HEK293T (cell line): ENCODE measurements around the gene LY9.

Source experiments
- CTCF ChIA-PET: fragments of 350-600 bp; formaldehyde crosslinking; extraction: SDS; loops from one replicate; lab custom pipeline; 2021; ENCODE audit warnings: antibody characterized with exemption, inconsistent platforms; lab: Yijun Ruan, JAX
- POLR2A ChIA-PET: fragments of 350-600 bp; formaldehyde crosslinking; extraction: SDS; loops from one replicate; lab custom pipeline; 2020; ENCODE audit warnings: antibody characterized with exemption, inconsistent platforms; lab: Yijun Ruan, JAX
- DNase-seq: peaks from one replicate; pipeline ENCODE4 v3.0.0; 2012; ENCODE audit warnings: mixed read lengths; ENCODE audit errors: extremely low spot score
- ARNT ChIP-seq: fragments of 450-650 bp; IDR thresholded peaks from 2 replicates; pipeline ENCODE4 v1.6.1; 2017; ENCODE audit warnings: mild to moderate bottlenecking
- BHLHE40 ChIP-seq: fragments of 450-650 bp; IDR thresholded peaks from 2 replicates; pipeline ENCODE4 v1.6.1; 2016; ENCODE audit warnings: mild to moderate bottlenecking, moderate library complexity, borderline replicate concordance
- CTBP1 ChIP-seq: fragments of 450-650 bp; IDR thresholded peaks from 2 replicates; pipeline ENCODE4 v1.6.1; 2016; ENCODE audit warnings: borderline replicate concordance
- ELF4 ChIP-seq: fragments of 450-650 bp; IDR thresholded peaks from 2 replicates; pipeline ENCODE4 v1.6.1; 2017; ENCODE audit warnings: antibody characterized with exemption
- FOXA1 ChIP-seq: fragments of 450-650 bp; IDR thresholded peaks from 2 replicates; pipeline ENCODE4 v1.6.1; 2016; ENCODE audit warnings: mild to moderate bottlenecking
- FOXK2 ChIP-seq: fragments of 450-650 bp; IDR thresholded peaks from 2 replicates; pipeline ENCODE4 v1.6.1; 2016; ENCODE audit warnings: mild to moderate bottlenecking
- FOXM1 ChIP-seq: fragments of 450-650 bp; IDR thresholded peaks from 2 replicates; pipeline ENCODE4 v1.6.1; 2017; ENCODE audit warnings: mild to moderate bottlenecking, borderline replicate concordance
- HDGF ChIP-seq: fragments of 450-650 bp; IDR thresholded peaks from 2 replicates; pipeline ENCODE4 v1.6.1; 2017; ENCODE audit warnings: antibody characterized with exemption, borderline replicate concordance
- L3MBTL2 ChIP-seq: fragments of 450-650 bp; conservative IDR thresholded peaks from 2 replicates; pipeline ENCODE4 v1.6.1; 2016; ENCODE audit warnings: mild to moderate bottlenecking
- LEF1 ChIP-seq: fragments of 450-650 bp; IDR thresholded peaks from 2 replicates; pipeline ENCODE4 v1.6.1; 2017; ENCODE audit warnings: mild to moderate bottlenecking, borderline replicate concordance
- NFRKB ChIP-seq: fragments of 450-650 bp; IDR thresholded peaks from 2 replicates; pipeline ENCODE4 v1.6.1; 2016; ENCODE audit warnings: mild to moderate bottlenecking, moderate library complexity
- PKNOX1 ChIP-seq: fragments of 450-650 bp; IDR thresholded peaks from 2 replicates; pipeline ENCODE4 v1.6.1; 2016
- SP1 ChIP-seq: fragments of 450-650 bp; IDR thresholded peaks from 2 replicates; pipeline ENCODE4 v1.6.1; 2017
- SUZ12 ChIP-seq: fragments of 450-650 bp; IDR thresholded peaks from 2 replicates; pipeline ENCODE4 v1.6.1; 2016; ENCODE audit warnings: mild to moderate bottlenecking
- TARDBP ChIP-seq: fragments of 450-650 bp; IDR thresholded peaks from 2 replicates; pipeline ENCODE4 v1.6.1; 2016
- ZNF384 ChIP-seq: fragments of 450-650 bp; IDR thresholded peaks from 2 replicates; pipeline ENCODE4 v1.6.1; 2016

The LY9 gene

DNA sequence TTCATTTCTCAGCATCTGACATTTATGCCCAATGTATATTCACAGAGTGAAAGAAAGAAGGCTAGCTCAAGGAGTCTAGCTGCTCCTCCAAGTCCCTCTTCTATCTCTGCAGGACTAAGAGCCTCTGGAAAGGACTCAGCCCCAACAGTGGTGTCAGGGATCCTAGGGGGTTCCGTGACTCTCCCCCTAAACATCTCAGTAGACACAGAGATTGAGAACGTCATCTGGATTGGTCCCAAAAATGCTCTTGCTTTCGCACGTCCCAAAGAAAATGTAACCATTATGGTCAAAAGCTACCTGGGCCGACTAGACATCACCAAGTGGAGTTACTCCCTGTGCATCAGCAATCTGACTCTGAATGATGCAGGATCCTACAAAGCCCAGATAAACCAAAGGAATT lies 3.7 kb downstream of the LY9 start:
- POLR2A ChIA-PET, result no interaction called here
- CTCF ChIA-PET, result no interaction called here
- TF ChIP-seq HDGF (no peak), ZNF384 (no peak), TARDBP (no peak), NFRKB (no peak), FOXK2 (no peak), CTBP1 (no peak)
- DNase-seq, result no peak

GRCh38 chr1:160800142-160800541 lies 4.2 kb downstream of the LY9 start:
- TF ChIP-seq ZNF384 (no peak), SUZ12 (no peak), TARDBP (no peak), FOXM1 (no peak), CTBP1 (no peak), ELF4 (no peak), FOXK2 (no peak), BHLHE40 (no peak), NFRKB (no peak), LEF1 (no peak), SP1 (no peak), L3MBTL2 (no peak), PKNOX1 (no peak), ARNT (no peak)
- no peak for DNase-seq
- ChIA-PET CTCF (no interaction called here), POLR2A (no interaction called here)

DNA sequence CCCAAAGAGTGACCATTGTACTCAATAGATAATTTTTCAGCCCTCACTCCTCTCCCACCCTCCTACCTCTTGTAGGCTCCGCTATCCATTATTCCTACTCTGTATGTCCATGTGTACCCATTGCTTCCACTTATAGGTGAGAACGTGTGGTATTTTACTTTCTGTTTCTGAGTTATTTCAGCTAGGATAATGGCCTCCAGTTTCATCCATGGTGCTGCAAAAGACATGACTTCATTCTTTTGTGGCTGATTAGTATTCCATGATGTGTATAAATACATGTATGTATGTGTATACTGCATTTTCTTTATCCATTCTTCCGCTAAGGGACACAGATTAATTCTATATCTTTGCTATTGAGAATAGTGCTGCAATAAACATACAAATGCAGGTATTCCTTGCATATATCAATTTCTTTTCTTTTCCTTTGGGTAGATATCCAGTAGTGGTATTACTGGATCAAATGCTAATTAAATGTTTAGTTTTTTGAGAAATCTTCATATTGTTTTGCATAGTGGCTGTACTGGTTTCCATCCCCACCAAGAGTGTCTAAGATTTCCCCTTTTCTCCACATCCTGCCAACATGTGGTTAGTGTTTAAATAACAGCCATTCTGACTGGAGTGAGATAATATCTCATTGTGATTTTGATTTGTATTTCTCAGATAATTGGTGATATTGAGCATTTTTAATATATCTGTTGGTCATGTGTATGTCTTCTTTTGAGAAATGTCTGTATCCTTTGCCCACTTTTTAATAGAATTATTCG lies 4.9 kb downstream of the LY9 start:
- TF ChIP-seq SUZ12 (no peak), ZNF384 (no peak), CTBP1 (no peak), SP1 (no peak), L3MBTL2 (no peak)
- no peak for DNase-seq
- ChIA-PET POLR2A (no interaction called here), CTCF (no interaction called here)

- POLR2A ChIA-PET, result no interaction called here
- CTCF ChIA-PET, result interaction anchor here (0.6 kb wide), 1 partner anchor 480 kb away, joined by 5 read pairs; no protein-coding TSS in a partner anchor
- no peak for DNase-seq
- TF ChIP-seq ELF4 (no peak), FOXM1 (no peak), ARNT (no peak), PKNOX1 (no peak), FOXK2 (no peak), SP1 (no peak), HDGF (no peak), LEF1 (no peak), CTBP1 (no peak), NFRKB (no peak), BHLHE40 (no peak), TARDBP (no peak), FOXA1 (no peak), SUZ12 (no peak)
These were observed 6.0 kb downstream of the LY9 start for GRCh38 chr1:160801836-160802580.

DNA sequence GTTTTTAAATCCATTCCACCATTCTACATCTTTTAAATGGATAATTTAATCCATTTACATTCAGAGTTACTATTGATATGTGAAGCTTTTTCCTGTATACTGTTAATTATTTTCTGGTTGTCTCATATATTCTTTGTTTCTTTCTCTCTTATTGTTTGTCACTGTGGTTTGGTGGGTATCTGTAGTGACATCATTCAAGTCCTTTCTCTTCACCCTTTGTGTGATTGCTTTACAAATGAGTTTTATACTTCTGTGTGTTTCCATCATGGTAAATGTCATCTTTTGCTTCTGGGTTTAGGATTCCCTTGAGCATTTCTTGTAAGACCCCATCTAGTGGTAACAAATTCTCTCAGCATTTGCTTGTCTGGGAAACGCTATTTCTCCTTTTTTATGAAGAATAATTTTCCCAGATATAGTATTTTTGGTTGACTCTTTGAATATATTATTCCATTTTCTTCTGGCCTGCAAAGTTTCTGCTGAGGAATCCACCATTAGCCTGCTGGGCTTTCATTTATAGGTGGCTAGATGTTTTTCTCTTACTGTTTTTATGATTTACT lies 10.2 kb downstream of the LY9 start:
- TF ChIP-seq SUZ12, result no peak
- TF ChIP-seq BHLHE40, result no peak
- TF ChIP-seq FOXM1, result no peak
- TF ChIP-seq NFRKB, result no peak
- TF ChIP-seq PKNOX1, result no peak
- TF ChIP-seq ZNF384, result no peak
- no peak for DNase-seq
- CTCF ChIA-PET, result no interaction called here
- POLR2A ChIA-PET, result no interaction called here

DNA sequence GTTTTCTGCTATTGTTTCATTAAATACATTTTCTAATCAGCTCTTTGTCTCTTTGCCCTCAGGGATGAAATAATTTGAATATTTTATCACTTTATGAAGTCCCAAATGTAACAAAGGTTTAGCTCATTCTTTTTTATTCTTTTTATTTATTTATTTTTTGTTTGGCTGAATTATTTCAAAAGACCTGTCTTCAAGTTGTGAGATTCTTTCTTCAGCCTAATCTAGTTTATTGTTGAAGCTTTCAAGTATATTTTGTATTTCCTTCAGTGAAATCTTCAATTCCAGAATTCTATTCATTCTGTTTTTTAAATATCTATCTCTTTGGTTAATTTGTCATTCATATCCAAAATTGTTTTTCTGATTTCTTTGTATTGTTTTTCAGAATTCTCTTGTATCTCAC lies 10.8 kb downstream of the LY9 start:
- ChIA-PET POLR2A (no interaction called here), CTCF (no interaction called here)
- DNase-seq, result no peak
- TF ChIP-seq TARDBP, result no peak
